Measurements from ENCODE around the gene OPA1. TPM values are rescaled to one million over a fixed set of nuclear protein-coding genes. Genes with fewer than 3 reads are reported as not detected.

The OPA1 gene
- total and polyA plus RNA-seq, 2 of the 8 experiments (the other 6 are each of a cell fraction or from before 2014, with no cell fraction given), result 20.3 to 109 TPM

DNA sequence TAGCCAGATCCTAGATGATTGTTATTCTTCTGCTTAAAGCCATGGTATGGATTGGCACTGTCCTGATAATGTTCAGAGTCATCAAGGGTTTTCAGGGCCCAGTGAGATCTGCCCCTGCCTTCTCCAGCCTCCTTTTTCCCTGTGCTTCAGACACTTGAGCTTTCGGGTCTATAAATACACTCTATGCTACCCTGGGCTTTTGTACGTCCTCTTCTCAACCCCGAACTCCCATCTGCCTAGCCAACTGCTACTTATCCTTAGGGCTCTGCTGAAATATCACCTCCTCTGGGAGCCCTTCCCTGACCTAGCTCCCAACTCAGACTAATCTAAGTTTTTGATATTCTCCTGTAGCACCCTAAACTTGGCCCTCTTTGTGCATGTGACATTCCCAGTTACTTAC is 115.3 kb downstream of the OPA1 start:
- H3K4me2 ChIP-seq (ENCODE audit: insufficient read depth in 1 of 2, low read depth in 2 of 2, low read length in 2 of 2), result no peak overlapping the region
- no peak overlapping the region for H3K56ac ChIP-seq (replicated peaks; ENCODE audit: insufficient read length, low read depth, low read length)
- peaks cover 4% of the 10 kb centered on the region in 2 experiments for H3K9me3 ChIP-seq (ENCODE audit: insufficient read depth in 2 of 2, low read depth in 1 of 2, low read length in 1 of 2)
- no peak overlapping the region for H2BK12ac ChIP-seq (ENCODE audit: low read depth, low read length)
- CTCF ChIA-PET (ENCODE audit: partially characterized antibody), result interaction anchor here (0.6 to 1.0 kb wide), 2 partner anchors 43 to 85 kb away, joined by 3 to 4 read pairs; no protein-coding TSS in a partner anchor
- POLR2A ChIA-PET (ENCODE audit: partially characterized antibody), result no interaction called here
- no peak for FAIRE-seq
- no peak overlapping the region for H2BK15ac ChIP-seq (ENCODE audit: low read length)
- no peak overlapping the region for H2BK120ac ChIP-seq (replicated peaks; ENCODE audit: low read depth, low read length)
- H3K23ac ChIP-seq (ENCODE audit: insufficient read length), result no peak overlapping the region
- no peak overlapping the region for H3K4me3 ChIP-seq (ENCODE audit: extremely low read depth in 1 of 4, insufficient read depth in 2 of 4, low read depth in 3 of 4, low read length in 4 of 4)
- no peak overlapping the region for H3K18ac ChIP-seq (ENCODE audit: extremely low read depth, low read length)
- no peak overlapping the region for H3K9ac ChIP-seq (replicated peaks in 1 of 4; ENCODE audit: extremely low read depth in 1 of 4, low read depth in 3 of 4, low read length in 3 of 4)
- peaks cover 0 to under 1% (median 0%) of the 10 kb centered on the region in 4 experiments; a peak in 1 of 8 replicates for H3K36me3 ChIP-seq (ENCODE audit: control insufficient read depth in 2 of 4, insufficient read depth in 4 of 4, low read length in 3 of 4)
- no peak overlapping the region for H2BK5ac ChIP-seq (ENCODE audit: low read depth, low read length)
- no peak overlapping the region for H3K4ac ChIP-seq (replicated peaks; ENCODE audit: insufficient read length, low read depth, low read length)
- H3K27me3 ChIP-seq (replicated peaks in 1 of 4; ENCODE audit: control insufficient read depth in 3 of 4, extremely low read depth in 1 of 4, insufficient read depth in 3 of 4, low read length in 3 of 4), result no peaks in the 10 kb centered on the region
- no peak overlapping the region for H4K8ac ChIP-seq (ENCODE audit: extremely low read depth, insufficient read depth, low read length)
- peaks cover 0 to 11% (median 6%) of the 10 kb centered on the region in 4 experiments; a peak in 5 of 7 replicates for H3K4me1 ChIP-seq (replicated peaks in 1 of 4; ENCODE audit: control insufficient read depth in 3 of 4, insufficient read depth in 4 of 4, low read length in 3 of 4)
- H3K27ac ChIP-seq (ENCODE audit: low read depth, low read length), result no peak overlapping the region
- TF ChIP-seq NRF1 (IDR thresholded peaks at IDR 0.05; ENCODE audit: low read depth, low read length) (no peak), HDAC6 (IDR thresholded peaks at IDR 0.05; ENCODE audit: low read depth, low read length) (no peak), FOSL1 (IDR thresholded peaks at IDR 0.05; ENCODE audit: insufficient read depth, low read depth, low read length) (no peak), ZNF274 (IDR thresholded peaks at IDR 0.05; ENCODE audit: borderline replicate concordance, extremely low read depth, low read length) (no peak), YY1 (IDR thresholded peaks at IDR 0.05; ENCODE audit: low read depth, low read length) (no peak), RBBP5 (IDR thresholded peaks at IDR 0.05; ENCODE audit: borderline replicate concordance, low read depth, low read length) (no peak), SIN3A (conservative IDR thresholded peaks at IDR 0.05 in 1 of 2, IDR thresholded peaks at IDR 0.05 in 1 of 2; ENCODE audit: low read depth in 1 of 2, low read length in 2 of 2) (no peak), ASH2L (IDR thresholded peaks at IDR 0.05; ENCODE audit: low read length) (no peak), EZH2 (IDR thresholded peaks at IDR 0.05; ENCODE audit: low read depth, low read length, severe bottlenecking) (no peak), MAX (IDR thresholded peaks at IDR 0.05) (no peak)
- no peak overlapping the region for H2BK20ac ChIP-seq (ENCODE audit: low read length)
- H3K23me2 ChIP-seq (ENCODE audit: low read depth, low read length), result no peaks in the 10 kb centered on the region
- no peaks in the 10 kb centered on the region for H3K79me1 ChIP-seq (ENCODE audit: low read depth, low read length)
- no peaks in the 10 kb centered on the region for H4K20me1 ChIP-seq (replicated peaks in 1 of 2; ENCODE audit: control insufficient read depth in 1 of 2, insufficient read depth in 2 of 2, low read length in 2 of 2)
- H4K91ac ChIP-seq (replicated peaks; ENCODE audit: insufficient read length, low read length), result no peak overlapping the region
- WGBS, 2 experiments (ENCODE audit: extremely low coverage in 1 of 2, insufficient coverage in 1 of 2, insufficient read length in 1 of 2, insufficient replicate concordance in 2 of 2, low coverage in 1 of 2, low lambda C conversion rate in 2 of 2, missing lambda C conversion rate in 1 of 2), result 83% methylated on average over 3 of the region's 3 CpGs; no CpG with 5 or more reads in 1 of the 2 experiments
- no peak overlapping the region for H2AK5ac ChIP-seq (ENCODE audit: low read depth, low read length)
- no peak overlapping the region for H2AFZ ChIP-seq (ENCODE audit: low read length)
- no peaks in the 10 kb centered on the region for H3K79me2 ChIP-seq (ENCODE audit: control insufficient read depth in 1 of 2, insufficient read depth in 2 of 2, low read length in 2 of 2)
- DNase-seq (ENCODE audit: low read depth in 1 of 2, low spot score in 2 of 2), result no peak
- H4K5ac ChIP-seq (ENCODE audit: insufficient read length, low read depth, low read length), result no peak overlapping the region
- H3K14ac ChIP-seq (ENCODE audit: insufficient read length), result no peak overlapping the region

Measured in H1 (cell line).